Loucy (cell line): ENCODE results near the gene RBP2.

Experiments used
- H2AFZ ChIP-seq: fragments of 200-600 bp; sonication (generic); 2 replicates; pipeline ENCODE4 v1.6.0; 2016; ENCODE audit warnings: antibody characterized with exemption, mild to moderate bottlenecking, low read length, moderate library complexity
- H3F3A ChIP-seq: fragments of 200-600 bp; 2 replicates; pipeline ENCODE4 v1.6.0; 2016; ENCODE audit warnings: antibody characterized with exemption, low read depth, mild to moderate bottlenecking
- H3K27me3 ChIP-seq: fragments of 200-600 bp; sonication (generic); 2 replicates; pipeline ENCODE4 v1.6.1; 2014; ENCODE audit warnings: low read length, mild to moderate bottlenecking; ENCODE audit not compliant: insufficient read depth, poor library complexity, severe bottlenecking
- H3K36me3 ChIP-seq: fragments of 200-600 bp; sonication (generic); 2 replicates; pipeline ENCODE4 v1.6.1; 2016; ENCODE audit warnings: low read length; ENCODE audit not compliant: insufficient read depth
- H3K4me1 ChIP-seq: fragments of 200-600 bp; sonication (generic); 2 replicates; pipeline ENCODE4 v1.5.1; 2014; ENCODE audit warnings: low read length, mild to moderate bottlenecking; ENCODE audit not compliant: insufficient read depth, poor library complexity, severe bottlenecking
- H3K4me2 ChIP-seq: fragments of 200-600 bp; sonication (generic); 2 replicates; pipeline ENCODE4 v1.6.0; 2014; ENCODE audit warnings: antibody characterized with exemption, low read length, low read depth, mild to moderate bottlenecking; ENCODE audit not compliant: poor library complexity, severe bottlenecking
- H3K4me3 ChIP-seq: fragments of 200-600 bp; sonication (generic); 2 replicates; pipeline ENCODE4 v1.5.1; 2014; ENCODE audit warnings: low read length, mild to moderate bottlenecking, mixed read lengths; ENCODE audit not compliant: poor library complexity, severe bottlenecking
- H3K79me2 ChIP-seq: fragments of 200-600 bp; sonication (generic); 2 replicates; pipeline ENCODE4 v1.6.1; 2014; ENCODE audit warnings: low read length; ENCODE audit not compliant: insufficient read depth
- H3K9ac ChIP-seq: fragments of 200-600 bp; sonication (generic); 2 replicates; pipeline ENCODE4 v1.6.0; 2014; ENCODE audit warnings: mild to moderate bottlenecking, low read depth, low read length, moderate library complexity; ENCODE audit not compliant: poor library complexity, severe bottlenecking
- H3K9me2 ChIP-seq: fragments of 200-600 bp; sonication (generic); replicated peaks from 2 replicates; pipeline ENCODE4 v1.6.1; 2016; ENCODE audit warnings: low read depth, low read length, mixed read lengths
- H3K9me3 ChIP-seq: fragments of 200-600 bp; sonication (generic); 2 replicates; pipeline ENCODE4 v1.6.1; 2014; ENCODE audit warnings: mild to moderate bottlenecking, antibody characterized with exemption, low read length, low read depth; ENCODE audit not compliant: insufficient read depth
- H4K20me1 ChIP-seq: fragments of 200-600 bp; sonication (generic); 2 replicates; pipeline ENCODE4 v1.6.0; 2014; ENCODE audit warnings: antibody characterized with exemption, low read length, mild to moderate bottlenecking; ENCODE audit not compliant: insufficient read depth, poor library complexity, severe bottlenecking
- CTCF ChIP-seq: fragments of 200-600 bp; sonication (generic); conservative IDR thresholded peaks from 2 replicates; pipeline ENCODE4 v1.5.1; 2014; ENCODE audit warnings: mild to moderate bottlenecking, antibody characterized with exemption, low read length
- EZH2phosphoT487 ChIP-seq: fragments of 200-600 bp; IDR thresholded peaks from 2 replicates; pipeline ENCODE4 v1.6.1; 2018; ENCODE audit warnings: antibody characterized with exemption, mild to moderate bottlenecking, moderate library complexity, borderline replicate concordance

The RBP2 gene

GRCh38 chr3:139449566-139449965 lies 26.8 kb downstream of the RBP2 start:
- no peaks in the 10 kb centered on the region for H3F3A ChIP-seq
- no peaks in the 10 kb centered on the region for H3K9me3 ChIP-seq
- no peaks in the 10 kb centered on the region for H3K4me1 ChIP-seq
- H2AFZ ChIP-seq = no peak overlapping the region
- H3K4me2 ChIP-seq = no peak overlapping the region
- no peaks in the 10 kb centered on the region for H3K9me2 ChIP-seq
- H3K4me3 ChIP-seq = no peak overlapping the region
- H3K36me3 ChIP-seq = no peaks in the 10 kb centered on the region
- TF ChIP-seq EZH2phosphoT487 (no peak), CTCF (no peak)
- no peaks in the 10 kb centered on the region for H3K79me2 ChIP-seq
- no peaks in the 10 kb centered on the region for H3K27me3 ChIP-seq
- no peaks in the 10 kb centered on the region for H4K20me1 ChIP-seq
- H3K9ac ChIP-seq = no peak overlapping the region

GRCh38 chr3:139448104-139448503 lies 28.2 kb downstream of the RBP2 start:
- Histone ChIP-seq H3F3A (no peaks in the 10 kb centered on the region), H3K79me2 (no peaks in the 10 kb centered on the region), H3K4me2 (no peak overlapping the region)

GRCh38 chr3:139447486-139447885 lies 28.8 kb downstream of the RBP2 start:
- H3K36me3 ChIP-seq = no peaks in the 10 kb centered on the region
- H3K4me2 ChIP-seq = no peak overlapping the region
- no peaks in the 10 kb centered on the region for H3K9me3 ChIP-seq
- no peaks in the 10 kb centered on the region for H3K79me2 ChIP-seq
- TF ChIP-seq CTCF (no peak), EZH2phosphoT487 (no peak)
- no peak overlapping the region for H3K4me3 ChIP-seq
- no peak overlapping the region for H3K9ac ChIP-seq
- no peaks in the 10 kb centered on the region for H3K4me1 ChIP-seq
- H3F3A ChIP-seq = no peaks in the 10 kb centered on the region
- H3K27me3 ChIP-seq = no peaks in the 10 kb centered on the region
- no peaks in the 10 kb centered on the region for H3K9me2 ChIP-seq
- no peak overlapping the region for H2AFZ ChIP-seq
- no peaks in the 10 kb centered on the region for H4K20me1 ChIP-seq

More at GRCh38 chr3:139448104-139448503, 28.2 kb downstream of the RBP2 start:
- no peaks in the 10 kb centered on the region for H3K27me3 ChIP-seq
- no peak overlapping the region for H3K4me3 ChIP-seq
- H2AFZ ChIP-seq = no peak overlapping the region
- H3K9me3 ChIP-seq = no peaks in the 10 kb centered on the region
- H3K4me1 ChIP-seq = no peaks in the 10 kb centered on the region
- H3K9me2 ChIP-seq = no peaks in the 10 kb centered on the region
- H4K20me1 ChIP-seq = no peaks in the 10 kb centered on the region
- no peak overlapping the region for H3K9ac ChIP-seq
- no peaks in the 10 kb centered on the region for H3K36me3 ChIP-seq
- TF ChIP-seq EZH2phosphoT487 (no peak), CTCF (no peak)
